K562 (cell line): Measurements from ENCODE around the gene SYT15.
"Not testable (repeated sequence)": the region's sequence is repeated elsewhere in the genome, so short reads cannot be mapped to it uniquely, and the experiment has no call there.

Experiments
- CREBBP ChIP-seq: IDR thresholded peaks from one replicate; pipeline ENCODE4 v1.6.1; 2012; ENCODE audit warnings: low read depth, mild to moderate bottlenecking, control low read depth, inconsistent platforms, low read length
- SPI1 ChIP-seq: IDR thresholded peaks from 2 replicates; pipeline ENCODE4 v1.6.1; 2011; ENCODE audit warnings: low read depth, low read length, control low read depth, borderline replicate concordance
- ZNF696 ChIP-seq: fragments of 250-450 bp; sonication (Bioruptor Pico); conservative IDR thresholded peaks from 2 replicates; pipeline ENCODE4 v1.4.0; 2020; ENCODE audit warnings: mild to moderate bottlenecking, moderate library complexity
- TF ChIP-seq, protein P1 (sequence below): sonication (generic); formaldehyde crosslinking; IDR thresholded peaks from 2 replicates; pipeline ENCODE4 v1.9.0; 2022; ENCODE audit warnings: mild to moderate bottlenecking, missing genetic modification reagents
- TF ChIP-seq, protein P2 (sequence below): sonication (generic); formaldehyde crosslinking; IDR thresholded peaks from 2 replicates; pipeline ENCODE4 v1.4.0; 2020; ENCODE audit warnings: mild to moderate bottlenecking, missing genetic modification reagents

DNA sequence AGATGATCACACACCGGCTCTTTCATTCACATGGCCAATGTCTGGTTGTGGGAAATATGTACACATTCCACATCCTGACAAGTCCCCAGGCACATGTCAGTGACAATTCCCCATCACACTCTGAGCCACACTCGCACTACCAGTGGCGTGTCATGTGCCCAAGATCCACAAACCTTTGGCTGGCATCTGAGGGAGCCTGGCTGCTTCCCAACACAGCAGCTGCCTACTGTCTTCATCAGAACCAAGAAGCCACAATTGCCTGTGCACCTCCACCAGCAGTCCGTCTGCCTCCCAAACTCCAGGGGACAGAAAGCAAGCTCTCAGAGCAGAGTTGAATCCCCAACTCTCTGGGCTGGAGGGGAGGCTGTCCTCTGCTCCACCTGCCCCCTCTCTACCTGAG lies 6.2 kb upstream of the SYT15 start:
- not testable (repeated sequence) for TF ChIP-seq ZNF696 (CRISPR knock-in tag); SPI1; CREBBP
- TF ChIP-seq, protein P1, sequence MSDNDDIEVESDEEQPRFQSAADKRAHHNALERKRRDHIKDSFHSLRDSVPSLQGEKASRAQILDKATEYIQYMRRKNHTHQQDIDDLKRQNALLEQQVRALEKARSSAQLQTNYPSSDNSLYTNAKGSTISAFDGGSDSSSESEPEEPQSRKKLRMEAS (CRISPR knock-in tag), result not testable (repeated sequence)
- TF ChIP-seq, protein P2, sequence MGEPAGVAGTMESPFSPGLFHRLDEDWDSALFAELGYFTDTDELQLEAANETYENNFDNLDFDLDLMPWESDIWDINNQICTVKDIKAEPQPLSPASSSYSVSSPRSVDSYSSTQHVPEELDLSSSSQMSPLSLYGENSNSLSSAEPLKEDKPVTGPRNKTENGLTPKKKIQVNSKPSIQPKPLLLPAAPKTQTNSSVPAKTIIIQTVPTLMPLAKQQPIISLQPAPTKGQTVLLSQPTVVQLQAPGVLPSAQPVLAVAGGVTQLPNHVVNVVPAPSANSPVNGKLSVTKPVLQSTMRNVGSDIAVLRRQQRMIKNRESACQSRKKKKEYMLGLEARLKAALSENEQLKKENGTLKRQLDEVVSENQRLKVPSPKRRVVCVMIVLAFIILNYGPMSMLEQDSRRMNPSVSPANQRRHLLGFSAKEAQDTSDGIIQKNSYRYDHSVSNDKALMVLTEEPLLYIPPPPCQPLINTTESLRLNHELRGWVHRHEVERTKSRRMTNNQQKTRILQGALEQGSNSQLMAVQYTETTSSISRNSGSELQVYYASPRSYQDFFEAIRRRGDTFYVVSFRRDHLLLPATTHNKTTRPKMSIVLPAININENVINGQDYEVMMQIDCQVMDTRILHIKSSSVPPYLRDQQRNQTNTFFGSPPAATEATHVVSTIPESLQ (CRISPR knock-in tag), result not testable (repeated sequence)
